ENCODE data around the gene LGI4. TPM values are rescaled to one million over a fixed set of nuclear protein-coding genes. Genes with fewer than 3 reads are reported as not detected.

LGI4 gene
- total RNA-seq, 2 experiments from 2014 or later: 0.55 to 0.68 TPM

- H3K4me1 Mint-ChIP-seq: peaks cover 19% of the 10 kb centered on the region
- no peaks in the 10 kb centered on the region for H3K9me3 Mint-ChIP-seq
- no peaks in the 10 kb centered on the region for H3K36me3 Mint-ChIP-seq (ENCODE audit: low read depth)
- peak; percentile 89 for DNase-seq
- POLR2A ChIA-PET: interaction anchor here (0.5 to 1.2 kb wide), 2 partner anchors 11 to 57 kb away, joined by 3 to 4 read pairs; partner anchors contain the start of gene LGI4
- peak overlapping the region; percentile 61 for H3K4me3 Mint-ChIP-seq
- CTCF ChIA-PET: interaction anchor here (0.6 to 2.2 kb wide), 4 partner anchors 9 to 104 kb away, joined by 3 to 20 read pairs (median 10); partner anchors contain the start of genes FXYD3 and FXYD7
- peak overlapping the region; percentile 17 for H3K27ac Mint-ChIP-seq
- H3K27me3 Mint-ChIP-seq: no peaks in the 10 kb centered on the region
Observed at GRCh38 chr19:35124098-35125060, 10.5 kb downstream of the LGI4 start.

- DNase-seq: no peak
- Mint-ChIP-seq H3K4me3 (peak overlapping the region; percentile 61), H3K36me3 (ENCODE audit: low read depth) (no peaks in the 10 kb centered on the region), H3K27me3 (no peaks in the 10 kb centered on the region), H3K4me1 (peaks cover 19% of the 10 kb centered on the region), H3K9me3 (no peaks in the 10 kb centered on the region), H3K27ac (no peak overlapping the region)
- POLR2A ChIA-PET: no interaction called here
- CTCF ChIA-PET: interaction anchor here (0.6 to 2.2 kb wide), 2 partner anchors 18 to 77 kb away, joined by 4 to 20 read pairs; partner anchors contain the start of gene FXYD7
Observed at GRCh38 chr19:35123573-35123972, 11.3 kb downstream of the LGI4 start.

GRCh38 chr19:35122687-35123551 lies 11.9 kb downstream of the LGI4 start:
- H3K4me1 Mint-ChIP-seq: peaks cover 19% of the 10 kb centered on the region
- H3K9me3 Mint-ChIP-seq: no peaks in the 10 kb centered on the region
- H3K36me3 Mint-ChIP-seq (ENCODE audit: low read depth): no peaks in the 10 kb centered on the region
- H3K27ac Mint-ChIP-seq: no peak overlapping the region
- POLR2A ChIA-PET: no interaction called here
- no peak for DNase-seq
- H3K27me3 Mint-ChIP-seq: no peaks in the 10 kb centered on the region
- no peak overlapping the region for H3K4me3 Mint-ChIP-seq
- CTCF ChIA-PET: interaction anchor here (0.6 kb wide), 1 partner anchor 77 kb away, joined by 4 read pairs; no protein-coding TSS in a partner anchor

GRCh38 chr19:35120898-35121297 lies 14.0 kb downstream of the LGI4 start:
- CTCF ChIA-PET: no interaction called here

GRCh38 chr19:35120492-35120891 lies 14.4 kb downstream of the LGI4 start:
- H3K9me3 Mint-ChIP-seq: no peaks in the 10 kb centered on the region
- no peak for DNase-seq
- peaks cover 1% of the 10 kb centered on the region for H3K27me3 Mint-ChIP-seq
- no peak overlapping the region for H3K27ac Mint-ChIP-seq
- CTCF ChIA-PET: no interaction called here
- no peaks in the 10 kb centered on the region for H3K36me3 Mint-ChIP-seq (ENCODE audit: low read depth)
- peaks cover 16% of the 10 kb centered on the region for H3K4me1 Mint-ChIP-seq
- POLR2A ChIA-PET: no interaction called here
- no peak overlapping the region for H3K4me3 Mint-ChIP-seq

More at GRCh38 chr19:35120898-35121297, 14.0 kb downstream of the LGI4 start:
- no peaks in the 10 kb centered on the region for H3K36me3 Mint-ChIP-seq (ENCODE audit: low read depth)
- no peak for DNase-seq
- H3K27ac Mint-ChIP-seq: no peak overlapping the region
- H3K4me1 Mint-ChIP-seq: peaks cover 19% of the 10 kb centered on the region
- H3K27me3 Mint-ChIP-seq: peaks cover 1% of the 10 kb centered on the region
- H3K9me3 Mint-ChIP-seq: no peaks in the 10 kb centered on the region
- POLR2A ChIA-PET: no interaction called here
- H3K4me3 Mint-ChIP-seq: no peak overlapping the region

- H3K4me1 Mint-ChIP-seq: peaks cover 11% of the 10 kb centered on the region
- CTCF ChIA-PET: interaction anchor here (0.7 kb wide), 1 partner anchor 22 kb away, joined by 3 read pairs; no protein-coding TSS in a partner anchor
- H3K9me3 Mint-ChIP-seq: no peaks in the 10 kb centered on the region
- no peaks in the 10 kb centered on the region for H3K36me3 Mint-ChIP-seq (ENCODE audit: low read depth)
- no peak for DNase-seq
- H3K4me3 Mint-ChIP-seq: no peak overlapping the region
- peaks cover 1% of the 10 kb centered on the region for H3K27me3 Mint-ChIP-seq
- POLR2A ChIA-PET: no interaction called here
- no peak overlapping the region for H3K27ac Mint-ChIP-seq
Observed at GRCh38 chr19:35119578-35120155, 15.2 kb downstream of the LGI4 start.

GRCh38 chr19:35119091-35119490 lies 15.8 kb downstream of the LGI4 start:
- H3K27me3 Mint-ChIP-seq: peaks cover 1% of the 10 kb centered on the region
- no peaks in the 10 kb centered on the region for H3K9me3 Mint-ChIP-seq
- ChIA-PET CTCF (interaction anchor here (0.7 kb wide), 1 partner anchor 22 kb away, joined by 3 read pairs; no protein-coding TSS in a partner anchor), POLR2A (no interaction called here)
- no peak overlapping the region for H3K27ac Mint-ChIP-seq
- H3K36me3 Mint-ChIP-seq (ENCODE audit: low read depth): no peaks in the 10 kb centered on the region
- peaks cover 8% of the 10 kb centered on the region for H3K4me1 Mint-ChIP-seq
- H3K4me3 Mint-ChIP-seq: no peak overlapping the region
- DNase-seq: no peak

- CTCF ChIA-PET: interaction anchor here (0.6 to 1.0 kb wide), 2 partner anchors 17 to 642 kb away, joined by 3 to 5 read pairs; no protein-coding TSS in a partner anchor
Observed at GRCh38 chr19:35118268-35119020, 16.4 kb downstream of the LGI4 start.

GRCh38 chr19:35117799-35118198 lies 17.1 kb downstream of the LGI4 start:
- H3K36me3 Mint-ChIP-seq (ENCODE audit: low read depth): no peaks in the 10 kb centered on the region
- CTCF ChIA-PET: interaction anchor here (1.0 to 2.3 kb wide), 2 partner anchors 18 to 24 kb away, joined by 3 to 6 read pairs; no protein-coding TSS in a partner anchor
- peaks cover 3% of the 10 kb centered on the region for H3K4me1 Mint-ChIP-seq
- H3K4me3 Mint-ChIP-seq: no peak overlapping the region
- DNase-seq: no peak
- H3K27me3 Mint-ChIP-seq: peaks cover 1% of the 10 kb centered on the region
- POLR2A ChIA-PET: no interaction called here
- no peak overlapping the region for H3K27ac Mint-ChIP-seq
- no peaks in the 10 kb centered on the region for H3K9me3 Mint-ChIP-seq

More at GRCh38 chr19:35118268-35119020, 16.4 kb downstream of the LGI4 start:
- peaks cover 1% of the 10 kb centered on the region for H3K27me3 Mint-ChIP-seq
- no peak for DNase-seq
- H3K9me3 Mint-ChIP-seq: no peaks in the 10 kb centered on the region
- peaks cover 3% of the 10 kb centered on the region for H3K4me1 Mint-ChIP-seq
- H3K4me3 Mint-ChIP-seq: no peak overlapping the region
- no peaks in the 10 kb centered on the region for H3K36me3 Mint-ChIP-seq (ENCODE audit: low read depth)
- no peak overlapping the region for H3K27ac Mint-ChIP-seq
- POLR2A ChIA-PET: no interaction called here

GRCh38 chr19:35117116-35117515 lies 17.7 kb downstream of the LGI4 start:
- no peaks in the 10 kb centered on the region for H3K9me3 Mint-ChIP-seq
- POLR2A ChIA-PET: interaction anchor here (0.7 kb wide), 1 partner anchor 25 kb away, joined by 3 read pairs; no protein-coding TSS in a partner anchor
- CTCF ChIA-PET: interaction anchor here (0.9 to 2.3 kb wide), 4 partner anchors 11 to 36 kb away, joined by 3 to 6 read pairs (median 4); partner anchors contain the start of gene FXYD7
- H3K4me3 Mint-ChIP-seq: no peak overlapping the region
- DNase-seq: no peak
- peaks cover 3% of the 10 kb centered on the region for H3K4me1 Mint-ChIP-seq
- no peaks in the 10 kb centered on the region for H3K36me3 Mint-ChIP-seq (ENCODE audit: low read depth)
- peaks cover 1% of the 10 kb centered on the region for H3K27me3 Mint-ChIP-seq
- no peak overlapping the region for H3K27ac Mint-ChIP-seq

GRCh38 chr19:35116072-35116801 lies 18.6 kb downstream of the LGI4 start:
- H3K4me3 Mint-ChIP-seq: no peak overlapping the region
- ChIA-PET POLR2A (interaction anchor here (0.7 kb wide), 1 partner anchor 24 kb away, joined by 3 read pairs; no protein-coding TSS in a partner anchor), CTCF (interaction anchor here (0.6 to 2.3 kb wide), 5 partner anchors 8 to 102 kb away, joined by 3 to 6 read pairs (median 5); no protein-coding TSS in a partner anchor)
- no peak overlapping the region for H3K27ac Mint-ChIP-seq
- H3K9me3 Mint-ChIP-seq: no peaks in the 10 kb centered on the region
- H3K36me3 Mint-ChIP-seq (ENCODE audit: low read depth): no peaks in the 10 kb centered on the region
- peaks cover 3% of the 10 kb centered on the region for H3K4me1 Mint-ChIP-seq
- peaks cover 1% of the 10 kb centered on the region for H3K27me3 Mint-ChIP-seq
- no peak for DNase-seq
